ENCODE data around the gene HOXC12.

GRCh38 chr12:53998900-53999236, 44.2 kb downstream of the HOXC12 start:
- TF ChIP-seq, protein P1, sequence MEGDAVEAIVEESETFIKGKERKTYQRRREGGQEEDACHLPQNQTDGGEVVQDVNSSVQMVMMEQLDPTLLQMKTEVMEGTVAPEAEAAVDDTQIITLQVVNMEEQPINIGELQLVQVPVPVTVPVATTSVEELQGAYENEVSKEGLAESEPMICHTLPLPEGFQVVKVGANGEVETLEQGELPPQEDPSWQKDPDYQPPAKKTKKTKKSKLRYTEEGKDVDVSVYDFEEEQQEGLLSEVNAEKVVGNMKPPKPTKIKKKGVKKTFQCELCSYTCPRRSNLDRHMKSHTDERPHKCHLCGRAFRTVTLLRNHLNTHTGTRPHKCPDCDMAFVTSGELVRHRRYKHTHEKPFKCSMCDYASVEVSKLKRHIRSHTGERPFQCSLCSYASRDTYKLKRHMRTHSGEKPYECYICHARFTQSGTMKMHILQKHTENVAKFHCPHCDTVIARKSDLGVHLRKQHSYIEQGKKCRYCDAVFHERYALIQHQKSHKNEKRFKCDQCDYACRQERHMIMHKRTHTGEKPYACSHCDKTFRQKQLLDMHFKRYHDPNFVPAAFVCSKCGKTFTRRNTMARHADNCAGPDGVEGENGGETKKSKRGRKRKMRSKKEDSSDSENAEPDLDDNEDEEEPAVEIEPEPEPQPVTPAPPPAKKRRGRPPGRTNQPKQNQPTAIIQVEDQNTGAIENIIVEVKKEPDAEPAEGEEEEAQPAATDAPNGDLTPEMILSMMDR (IDR thresholded peaks at IDR 0.05): no peak
- no peak for TF ChIP-seq SIN3A (IDR thresholded peaks at IDR 0.05; ENCODE audit: borderline replicate concordance, low read depth, low read length)
- no peak for TF ChIP-seq NRF1 (IDR thresholded peaks at IDR 0.05; ENCODE audit: low read depth, low read length)
- TF ChIP-seq FOXM1 (IDR thresholded peaks at IDR 0.05; ENCODE audit: low read depth): no peak
